Breast epithelium (tissue), 3 donors: Measurements from ENCODE around the gene SCGB3A2.

Experiments used
- CTCF ChIP-seq, 3 donors: fragments of 450-650 bp; IDR thresholded peaks; one replicate each; pipeline ENCODE4 v1.5.1; 2016 to 2017; ENCODE audit warnings: antibody characterized with exemption in 3 of 3, mild to moderate bottlenecking in 3 of 3, moderate library complexity in 3 of 3
- POLR2A ChIP-seq: fragments of 450-650 bp; IDR thresholded peaks from one replicate; pipeline ENCODE4 v1.6.1; 2016; ENCODE audit warnings: antibody characterized with exemption, mild to moderate bottlenecking, moderate library complexity

DNA sequence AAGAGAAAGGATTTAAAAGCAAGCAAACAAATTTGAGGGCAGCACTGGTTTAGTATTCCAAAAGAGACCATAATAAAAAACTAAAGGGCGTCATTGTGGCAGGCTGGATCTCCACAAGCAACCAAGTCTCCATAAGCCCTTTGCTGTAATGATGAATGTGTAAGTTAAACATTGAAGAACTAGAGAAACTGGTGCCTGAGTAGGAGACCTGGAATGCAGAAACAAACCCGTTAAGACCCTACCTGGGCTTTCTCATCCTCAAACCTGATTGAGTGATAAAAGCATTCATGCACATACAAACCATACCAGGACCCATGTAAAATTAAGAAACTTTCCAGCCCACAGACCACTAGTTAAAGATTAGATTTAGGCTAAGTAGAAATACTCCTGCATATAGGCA is 1.9 kb upstream of the SCGB3A2 start:
- TF ChIP-seq CTCF (IDR thresholded peaks at IDR 0.05) (no peak), POLR2A (no peak)
